Measurements from ENCODE around the gene SLC25A25.

DNA sequence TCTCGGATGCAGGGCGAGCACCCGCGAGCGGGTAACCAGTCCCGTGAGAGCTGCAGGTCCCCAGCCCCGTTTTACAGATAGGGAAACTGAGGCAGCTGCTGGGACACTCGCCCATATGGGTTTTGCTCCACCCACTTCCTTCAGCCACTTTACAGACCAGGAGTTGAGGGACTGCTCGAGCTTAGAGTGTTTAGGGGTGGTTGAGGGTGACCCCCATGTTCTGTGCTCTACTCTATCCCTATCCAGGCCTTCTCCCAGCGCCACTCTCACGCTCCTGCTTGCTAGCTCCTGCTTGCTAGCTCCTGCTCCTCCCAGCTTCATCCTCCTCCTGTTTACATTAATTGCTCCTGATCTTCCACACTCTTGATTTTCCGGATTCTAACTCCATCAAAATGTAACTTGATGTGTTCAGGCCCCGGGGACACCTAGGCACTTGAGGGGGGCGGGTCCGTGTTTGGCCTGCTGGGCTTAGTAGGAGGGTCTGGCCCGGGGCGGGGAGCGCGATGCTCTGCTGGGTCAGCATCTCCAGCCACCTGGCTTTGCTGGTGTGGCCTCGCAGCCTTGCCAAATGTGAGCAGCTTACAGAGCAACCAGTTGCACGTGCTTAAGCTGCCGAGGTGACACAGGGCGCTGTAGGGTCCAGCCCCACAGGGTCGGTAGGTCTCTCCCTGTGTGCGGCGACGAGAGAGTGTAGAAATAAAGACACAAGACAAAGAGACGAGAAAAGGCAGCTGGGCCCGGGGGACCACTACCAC is 61.0 kb downstream of the SLC25A25 start:
- TF ChIP-seq, protein P1, sequence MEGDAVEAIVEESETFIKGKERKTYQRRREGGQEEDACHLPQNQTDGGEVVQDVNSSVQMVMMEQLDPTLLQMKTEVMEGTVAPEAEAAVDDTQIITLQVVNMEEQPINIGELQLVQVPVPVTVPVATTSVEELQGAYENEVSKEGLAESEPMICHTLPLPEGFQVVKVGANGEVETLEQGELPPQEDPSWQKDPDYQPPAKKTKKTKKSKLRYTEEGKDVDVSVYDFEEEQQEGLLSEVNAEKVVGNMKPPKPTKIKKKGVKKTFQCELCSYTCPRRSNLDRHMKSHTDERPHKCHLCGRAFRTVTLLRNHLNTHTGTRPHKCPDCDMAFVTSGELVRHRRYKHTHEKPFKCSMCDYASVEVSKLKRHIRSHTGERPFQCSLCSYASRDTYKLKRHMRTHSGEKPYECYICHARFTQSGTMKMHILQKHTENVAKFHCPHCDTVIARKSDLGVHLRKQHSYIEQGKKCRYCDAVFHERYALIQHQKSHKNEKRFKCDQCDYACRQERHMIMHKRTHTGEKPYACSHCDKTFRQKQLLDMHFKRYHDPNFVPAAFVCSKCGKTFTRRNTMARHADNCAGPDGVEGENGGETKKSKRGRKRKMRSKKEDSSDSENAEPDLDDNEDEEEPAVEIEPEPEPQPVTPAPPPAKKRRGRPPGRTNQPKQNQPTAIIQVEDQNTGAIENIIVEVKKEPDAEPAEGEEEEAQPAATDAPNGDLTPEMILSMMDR (IDR thresholded peaks at IDR 0.05): no peak
- no peak for TF ChIP-seq POLR2A (IDR thresholded peaks at IDR 0.05)

Measured in adrenal gland (tissue), 5 donors.